GM20000 (cell line): ENCODE measurements around the gene ZNF264.

ENCODE experiments used
- DNase-seq: peaks from one replicate; pipeline ENCODE4 v3.0.0; 2012; ENCODE audit warnings: low spot score
- TF ChIP-seq, protein P1 (sequence below): IDR thresholded peaks from 2 replicates; pipeline ENCODE4 v1.5.1; 2012; ENCODE audit warnings: mild to moderate bottlenecking, control low read depth; ENCODE audit errors: extremely low read depth, missing control alignments

ZNF264 gene

DNA sequence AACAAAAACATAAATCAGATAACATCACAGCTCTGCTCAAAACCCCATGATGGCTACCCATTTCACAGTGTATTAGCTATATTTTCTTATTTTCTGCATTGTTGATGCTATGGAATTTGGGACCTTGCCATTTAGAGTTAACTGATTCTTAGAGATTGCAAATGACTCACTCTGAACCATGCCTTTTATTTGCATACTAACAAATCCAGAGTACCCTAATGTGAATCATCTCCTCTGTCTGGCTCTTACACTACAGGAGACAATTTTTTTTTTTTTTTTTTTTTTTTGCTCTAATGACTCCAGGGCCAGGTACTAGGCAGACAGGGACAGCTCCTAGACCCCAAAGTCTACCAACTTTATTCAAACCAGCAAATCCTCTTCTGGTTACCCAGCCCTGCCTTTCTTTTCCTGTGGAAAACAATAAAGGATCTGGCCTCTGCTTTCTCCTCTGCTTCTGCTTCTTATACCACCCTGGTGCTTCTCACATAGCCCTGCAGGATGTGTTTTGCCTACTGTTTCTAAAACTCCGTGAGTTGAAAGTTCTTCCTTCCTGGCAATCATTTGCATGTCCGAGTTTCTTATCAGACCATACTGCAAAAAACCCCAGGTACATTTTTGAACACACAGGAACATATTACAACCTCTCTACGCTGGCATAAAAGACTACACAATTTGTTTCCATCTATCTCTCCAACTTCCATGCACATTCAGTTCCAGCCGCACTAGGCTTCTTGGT, 78.4 kb downstream of the ZNF264 start:
- no peak for DNase-seq
- TF ChIP-seq, protein P1, sequence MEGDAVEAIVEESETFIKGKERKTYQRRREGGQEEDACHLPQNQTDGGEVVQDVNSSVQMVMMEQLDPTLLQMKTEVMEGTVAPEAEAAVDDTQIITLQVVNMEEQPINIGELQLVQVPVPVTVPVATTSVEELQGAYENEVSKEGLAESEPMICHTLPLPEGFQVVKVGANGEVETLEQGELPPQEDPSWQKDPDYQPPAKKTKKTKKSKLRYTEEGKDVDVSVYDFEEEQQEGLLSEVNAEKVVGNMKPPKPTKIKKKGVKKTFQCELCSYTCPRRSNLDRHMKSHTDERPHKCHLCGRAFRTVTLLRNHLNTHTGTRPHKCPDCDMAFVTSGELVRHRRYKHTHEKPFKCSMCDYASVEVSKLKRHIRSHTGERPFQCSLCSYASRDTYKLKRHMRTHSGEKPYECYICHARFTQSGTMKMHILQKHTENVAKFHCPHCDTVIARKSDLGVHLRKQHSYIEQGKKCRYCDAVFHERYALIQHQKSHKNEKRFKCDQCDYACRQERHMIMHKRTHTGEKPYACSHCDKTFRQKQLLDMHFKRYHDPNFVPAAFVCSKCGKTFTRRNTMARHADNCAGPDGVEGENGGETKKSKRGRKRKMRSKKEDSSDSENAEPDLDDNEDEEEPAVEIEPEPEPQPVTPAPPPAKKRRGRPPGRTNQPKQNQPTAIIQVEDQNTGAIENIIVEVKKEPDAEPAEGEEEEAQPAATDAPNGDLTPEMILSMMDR, result no peak

DNA sequence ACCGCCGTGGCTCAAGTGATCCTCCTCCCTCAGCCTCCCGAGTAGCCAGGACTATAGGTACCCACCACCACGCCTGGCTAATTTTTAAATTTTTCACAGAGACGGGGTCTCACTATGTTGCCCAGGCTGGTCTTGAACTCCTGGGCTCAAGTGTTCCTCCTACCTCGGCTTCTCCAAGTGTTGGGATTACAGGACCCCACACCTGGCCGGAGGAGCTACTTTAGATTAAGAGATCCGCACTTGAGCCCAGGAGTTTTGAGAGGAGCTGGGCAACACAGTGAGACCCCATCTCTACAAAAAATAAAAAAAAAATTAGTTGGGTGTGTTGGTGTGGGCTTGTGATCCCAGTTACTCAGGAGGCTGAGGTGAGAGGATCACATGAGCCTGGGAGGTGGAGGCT, 80.0 kb downstream of the ZNF264 start:
- DNase-seq, result no peak
- TF ChIP-seq, protein P1, result no peak
